K562 (cell line): ENCODE measurements around the gene SUPT7L. TPM values are rescaled to one million over a fixed set of nuclear protein-coding genes. Genes with fewer than 3 reads are reported as not detected.

ENCODE experiments used
- ATAC-seq: fragments of 200-7000 bp; cut with Tn5 transposase; 3 replicates; pipeline ENCODE4 v1.9.1; 2020; ENCODE audit warnings: moderate library complexity
- BruUV-seq: library from RNA; stranded (reverse); fragments of 400-500 nt; replicated peaks from 2 replicates; lab custom pipeline; 2021; lab: Mats Ljungman, UMichigan
- CTCF ChIA-PET: fragments of 300-600 bp; formaldehyde crosslinking; extraction: SDS; loops from one replicate; lab custom pipeline; 2021; ENCODE audit warnings: low intra/inter-chr PET ratio; lab: Yijun Ruan, JAX
- POLR2A ChIA-PET: fragments of 300-600, 350-650 bp; sonication (Branson Sonifier 250); formaldehyde crosslinking; extraction: SDS; loops from one replicate; lab custom pipeline; 2021; ENCODE audit warnings: antibody characterized with exemption, inconsistent platforms; lab: Yijun Ruan, JAX
- DNase-seq, 4 experiments: peaks; one replicate each; pipeline versions ENCODE4 v3.0.0 to v3.0.0-alpha.2; 2011 to 2018; ENCODE audit warnings: low spot score in 3 of 4, mixed read lengths in 3 of 4; ENCODE audit errors: extremely low read depth in 1 of 4
- FAIRE-seq: peaks from 2 replicates; lab custom pipeline; 2011; peaks lifted over from hg19 to GRCh38; lab: Jason Lieb, UNC
- H2AFZ ChIP-seq: 2 replicates; pipeline ENCODE4 v1.6.0; 2011; ENCODE audit warnings: low read depth, low read length, control low read depth, inconsistent platforms
- H3K27ac ChIP-seq: fragments of 200-600 bp; 3 replicates; pipeline ENCODE4 v1.8.0; 2011; ENCODE audit warnings: low read depth, mild to moderate bottlenecking, control low read depth, inconsistent platforms, low read length, moderate library complexity, mixed read lengths; ENCODE audit errors: extremely low read depth
- H3K27me3 ChIP-seq, 2 experiments: fragments of 300-600 bp in 1 of 2; 2 replicates in 1 of 2; 3 replicates in 1 of 2; pipeline versions ENCODE4 v1.6.0 to v1.8.0; 2011; ENCODE audit warnings: inconsistent platforms in 2 of 2, low read length in 2 of 2, mild to moderate bottlenecking in 1 of 2, mixed read lengths in 1 of 2, moderate library complexity in 1 of 2; ENCODE audit not compliant: control insufficient read depth in 2 of 2, insufficient read depth in 2 of 2
- H3K36me3 ChIP-seq: fragments of 300-600 bp; 3 replicates; pipeline ENCODE4 v1.8.0; 2011; ENCODE audit warnings: mild to moderate bottlenecking, low read length, inconsistent platforms; ENCODE audit not compliant: control insufficient read depth, insufficient read depth
- H3K4me1 ChIP-seq, 2 experiments: fragments of 200-600 bp in 1 of 2; replicated peaks in 1 of 2; 2 replicates in 1 of 2; 3 replicates in 1 of 2; pipeline versions ENCODE4 v1.5.1 to v1.8.0; 2011; ENCODE audit warnings: inconsistent platforms in 2 of 2, low read length in 2 of 2, mild to moderate bottlenecking in 1 of 2, mixed read lengths in 1 of 2, moderate library complexity in 1 of 2; ENCODE audit not compliant: control insufficient read depth in 2 of 2, insufficient read depth in 2 of 2
- H3K4me2 ChIP-seq: 2 replicates; pipeline ENCODE4 v1.6.1; 2011; ENCODE audit warnings: low read length, control low read depth, inconsistent platforms, mixed read lengths; ENCODE audit not compliant: insufficient read depth
- H3K4me3 ChIP-seq: fragments of 200-600 bp; sonication (generic), shearing (Covaris generic); 2 replicates; pipeline ENCODE4 v1.5.1; 2016; ENCODE audit warnings: control low read depth, inconsistent platforms
- H3K79me2 ChIP-seq: fragments of 200-600 bp; 3 replicates; pipeline ENCODE4 v1.8.0; 2011; ENCODE audit warnings: low read length, inconsistent platforms; ENCODE audit not compliant: control insufficient read depth, insufficient read depth
- H3K9ac ChIP-seq, 2 experiments: 2 replicates each; pipeline versions ENCODE4 v1.6.0 to v1.6.1; 2011; ENCODE audit warnings: low read depth in 2 of 2, low read length in 2 of 2, control low read depth in 1 of 2, inconsistent platforms in 1 of 2, mild to moderate bottlenecking in 1 of 2, mixed read lengths in 1 of 2; ENCODE audit not compliant: insufficient read depth in 1 of 2
- H3K9me1 ChIP-seq: one replicate; pipeline ENCODE4 v1.6.0; 2011; ENCODE audit warnings: inconsistent platforms, mild to moderate bottlenecking, low read length, moderate library complexity; ENCODE audit not compliant: control insufficient read depth, insufficient read depth
- H3K9me3 ChIP-seq: replicated peaks from 2 replicates; pipeline ENCODE4 v1.5.1; 2011; ENCODE audit warnings: low read depth, low read length, inconsistent platforms; ENCODE audit not compliant: control insufficient read depth, insufficient read depth
- H4K20me1 ChIP-seq: replicated peaks from 2 replicates; pipeline ENCODE4 v1.6.1; 2011; ENCODE audit warnings: low read length, inconsistent platforms, mixed read lengths; ENCODE audit not compliant: control insufficient read depth, insufficient read depth
- CEBPB ChIP-seq: fragments of 450-650 bp; IDR thresholded peaks from 2 replicates; pipeline ENCODE4 v1.6.1; 2016; ENCODE audit warnings: missing genetic modification characterization, missing compliant biosample characterization
- CEBPG ChIP-seq, 3 experiments: fragments of 200-800 bp in 1 of 3; sonication (Bioruptor generic) in 1 of 3; sonication (generic) in 1 of 3; formaldehyde crosslinking in 1 of 3; IDR thresholded peaks in 2 of 3; conservative IDR thresholded peaks in 1 of 3; 2 replicates each; pipeline versions ENCODE4 v1.6.1 to v1.8.0; 2016 to 2022; ENCODE audit warnings: missing compliant biosample characterization in 2 of 3, missing genetic modification characterization in 2 of 3, mild to moderate bottlenecking in 1 of 3, missing genetic modification reagents in 1 of 3
- IRF9 ChIP-seq: fragments of 450-650 bp; IDR thresholded peaks from 2 replicates; pipeline ENCODE4 v1.6.1; 2016; ENCODE audit warnings: missing biosample characterization, missing genetic modification characterization
- RFX5 ChIP-seq: IDR thresholded peaks from 2 replicates; pipeline ENCODE4 v1.6.1; 2011; ENCODE audit warnings: low read depth, mild to moderate bottlenecking, improper control_type of control experiment, low read length
- ZNF512 ChIP-seq: IDR thresholded peaks from 2 replicates; pipeline ENCODE4 v1.6.1; 2016; ENCODE audit warnings: missing genetic modification characterization, missing compliant biosample characterization
- WGBS: fragments of 100-300 bp; shearing (Covaris generic); methylation state at CpG from one replicate; pipeline ENCODE4 v1.1.6; 2016; ENCODE audit warnings: low coverage, mixed read lengths; ENCODE audit not compliant: insufficient coverage; ENCODE audit errors: missing lambda C conversion rate; 5-methylcytosine and 5-hydroxymethylcytosine counted together
- in situ Hi-C: fragments of 300-500 bp; cut with MboI; formaldehyde crosslinking; loops from 4 replicates; pipeline ENCODE4 v1.15.0; 2018; ENCODE audit warnings: inconsistent platforms, mixed read lengths
- intact Hi-C: fragments of 100-400 bp; cut with micrococcal nuclease; formaldehyde crosslinking; loops from 2 replicates; pipeline ENCODE4 v1.14.2; 2022
- polyA plus RNA-seq, 8 experiments: library from polyadenylated mRNA; depleted of rRNA in 4 of 8; stranded (reverse) in 5 of 8; unstranded in 3 of 8; fragments of >200 nt; fragmentation: Nextera tagmentation in 2 of 8; fragmentation: Illumina TruSeq in 1 of 8; extraction: Ambion mirVana in 2 of 8; extraction: Trizol in 1 of 8; gene quantifications; 2 replicates each; pipeline versions ENCODE4 v1.2.1 to v1.2.3, GENCODE V29; 2011 to 2014; ENCODE audit warnings: inconsistent platforms in 1 of 8, missing spikeins in 1 of 8
- total RNA-seq, 7 experiments: library from RNA; depleted of rRNA in 6 of 7; stranded (reverse); fragments of >200 nt in 6 of 7; fragmentation: Illumina TruSeq in 2 of 7; extraction: Trizol in 2 of 7; gene quantifications; 2 replicates each; pipeline versions ENCODE4 v1.2.1 to v1.2.3, GENCODE V29; 2011 to 2021; ENCODE audit warnings: low replicate concordance in 1 of 7

Gene SUPT7L
- total and polyA plus RNA-seq, 9 of the 15 experiments (the other 6 are each of a cell fraction or from before 2014, with no cell fraction given), result 22.0 to 72.8 (median 40.2) TPM

- Histone ChIP-seq H3K4me1 (peaks cover 10 to 20% of the 10 kb centered on the region in 2 experiments; a peak in 4 of 5 replicates), H3K9me3 (no peaks in the 10 kb centered on the region), H3K9me1 (no peaks in the 10 kb centered on the region), H3K79me2 (peaks cover 58% of the 10 kb centered on the region), H3K27me3 (no peaks in the 10 kb centered on the region), H3K9ac (peak overlapping the region; percentile 92 to 95), H2AFZ (peak overlapping the region; percentile 95; the same call in 1 of the 2 replicates), H3K27ac (peak overlapping the region; percentile 95), H3K4me3 (peak overlapping the region; percentile 98), H3K36me3 (peaks cover 53% of the 10 kb centered on the region), H3K4me2 (peak overlapping the region; percentile 92), H4K20me1 (no peaks in the 10 kb centered on the region)
- CTCF ChIA-PET, result no interaction called here
- 21% methylated on average over 16 of the region's 16 CpGs for WGBS
- in situ Hi-C loops (no loop called here), intact Hi-C loops (no loop called here)
- FAIRE-seq (peak; percentile 11), ATAC-seq (no peak), DNase-seq (no peak)
- POLR2A ChIA-PET, result interaction anchor here (0.6 to 1.7 kb wide), 5 partner anchors 10 to 293 kb away, joined by 3 to 13 read pairs (median 5); no protein-coding TSS in a partner anchor
- BruUV-seq, result no TSS peak
- TF ChIP-seq CEBPB (peak; percentile 91), IRF9 (0 out of 2 replicates have a peak, but pooled peaks have one; percentile 26), CEBPG (CRISPR knock-in tag; IDR thresholded peaks at IDR 0.05) (peak; percentile 79), CEBPG (tag; conservative IDR thresholded peaks at IDR 0.05 in 1 of 2, IDR thresholded peaks at IDR 0.05 in 1 of 2) (peak in 1 of 2 experiments; percentile 82; a peak in 3 of 4 replicates), RFX5 (no peak), ZNF512 (tag) (peak; percentile 73; the same call in 1 of the 2 replicates)
Measured at GRCh38 chr2:27664622-27665363, 1.4 kb upstream of the SUPT7L start.
